NT2/D1 (cell line): ENCODE data around the gene ATP8B4.

Experiments used
- YY1 ChIP-seq: IDR thresholded peaks from 2 replicates; pipeline ENCODE4 v1.6.1; 2011; ENCODE audit not compliant: insufficient read length, insufficient read depth
- ZNF274 ChIP-seq: IDR thresholded peaks from 2 replicates; pipeline ENCODE4 v1.6.1; 2011; ENCODE audit warnings: mild to moderate bottlenecking, low read depth, low read length

- TF ChIP-seq YY1: no peak
- TF ChIP-seq ZNF274: no peak
Observed at GRCh38 chr15:49815950-49816349, 303.1 kb downstream of the ATP8B4 start.
